ENCODE results near the gene STOML1. TPM values are rescaled to one million over a fixed set of nuclear protein-coding genes. Genes with fewer than 3 reads are reported as not detected.

STOML1 gene
- total RNA-seq, 1 donor from 2014 or later: 23.4 TPM

Other genes with a start within 250 kb of the STOML1 start
- gene INSYN1, start 238.9 kb downstream of the STOML1 start, total RNA-seq: 30.1 TPM
- not detected for gene TBC1D21, start 118.7 kb downstream of the STOML1 start, total RNA-seq
- 3.4 TPM for gene LOXL1, start 65.8 kb downstream of the STOML1 start, total RNA-seq
- 6.4 TPM for gene PML, start 2.4 kb upstream of the STOML1 start, total RNA-seq
- gene GOLGA6A, start 90.3 kb upstream of the STOML1 start, total RNA-seq: not detected
- 168 TPM for gene ISLR2, start 138.3 kb upstream of the STOML1 start, total RNA-seq
- 8.9 TPM for gene ISLR, start 181.4 kb upstream of the STOML1 start, total RNA-seq
- gene STRA6, start 210.5 kb upstream of the STOML1 start, total RNA-seq: 2.3 TPM
- gene CCDC33, start 244.0 kb upstream of the STOML1 start, total RNA-seq: not detected